WERI-Rb-1 (cell line): ENCODE results near the gene SLC35B1.
A peak's percentile ranks its signal among the peaks of the same experiment; 100 is the strongest.

Source experiments
- DNase-seq: peaks from one replicate; pipeline ENCODE4 v3.0.0-alpha.2; 2020
- H3K27ac ChIP-seq: fragments of 250-450 bp; sonication (Bioruptor Pico); 2 replicates; pipeline ENCODE4 v1.5.1; 2020; ENCODE audit warnings: mild to moderate bottlenecking, moderate library complexity
- H3K27me3 ChIP-seq: fragments of 250-450 bp; sonication (Bioruptor Pico); 2 replicates; pipeline ENCODE4 v1.5.1; 2021; ENCODE audit warnings: mild to moderate bottlenecking, low read depth, moderate library complexity; ENCODE audit not compliant: insufficient read depth, severe bottlenecking
- H3K36me3 ChIP-seq: fragments of 250-450 bp; sonication (Bioruptor Pico); 2 replicates; pipeline ENCODE4 v1.5.1; 2020; ENCODE audit warnings: mild to moderate bottlenecking, moderate library complexity
- H3K4me3 ChIP-seq: 2 replicates; pipeline ENCODE4 v1.5.1; 2011; ENCODE audit warnings: low read depth, mild to moderate bottlenecking, control low read depth, low read length
- H3K9me3 ChIP-seq: fragments of 250-450 bp; sonication (Bioruptor Pico); 2 replicates; pipeline ENCODE4 v1.5.1; 2021; ENCODE audit warnings: mild to moderate bottlenecking, moderate library complexity; ENCODE audit not compliant: severe bottlenecking
- TF ChIP-seq, protein P1 (sequence below): IDR thresholded peaks from 2 replicates; pipeline ENCODE4 v1.5.1; 2011; ENCODE audit warnings: low read depth, mild to moderate bottlenecking, control low read depth, inconsistent platforms, low read length

SLC35B1 gene, protein sequence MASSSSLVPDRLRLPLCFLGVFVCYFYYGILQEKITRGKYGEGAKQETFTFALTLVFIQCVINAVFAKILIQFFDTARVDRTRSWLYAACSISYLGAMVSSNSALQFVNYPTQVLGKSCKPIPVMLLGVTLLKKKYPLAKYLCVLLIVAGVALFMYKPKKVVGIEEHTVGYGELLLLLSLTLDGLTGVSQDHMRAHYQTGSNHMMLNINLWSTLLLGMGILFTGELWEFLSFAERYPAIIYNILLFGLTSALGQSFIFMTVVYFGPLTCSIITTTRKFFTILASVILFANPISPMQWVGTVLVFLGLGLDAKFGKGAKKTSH

DNA sequence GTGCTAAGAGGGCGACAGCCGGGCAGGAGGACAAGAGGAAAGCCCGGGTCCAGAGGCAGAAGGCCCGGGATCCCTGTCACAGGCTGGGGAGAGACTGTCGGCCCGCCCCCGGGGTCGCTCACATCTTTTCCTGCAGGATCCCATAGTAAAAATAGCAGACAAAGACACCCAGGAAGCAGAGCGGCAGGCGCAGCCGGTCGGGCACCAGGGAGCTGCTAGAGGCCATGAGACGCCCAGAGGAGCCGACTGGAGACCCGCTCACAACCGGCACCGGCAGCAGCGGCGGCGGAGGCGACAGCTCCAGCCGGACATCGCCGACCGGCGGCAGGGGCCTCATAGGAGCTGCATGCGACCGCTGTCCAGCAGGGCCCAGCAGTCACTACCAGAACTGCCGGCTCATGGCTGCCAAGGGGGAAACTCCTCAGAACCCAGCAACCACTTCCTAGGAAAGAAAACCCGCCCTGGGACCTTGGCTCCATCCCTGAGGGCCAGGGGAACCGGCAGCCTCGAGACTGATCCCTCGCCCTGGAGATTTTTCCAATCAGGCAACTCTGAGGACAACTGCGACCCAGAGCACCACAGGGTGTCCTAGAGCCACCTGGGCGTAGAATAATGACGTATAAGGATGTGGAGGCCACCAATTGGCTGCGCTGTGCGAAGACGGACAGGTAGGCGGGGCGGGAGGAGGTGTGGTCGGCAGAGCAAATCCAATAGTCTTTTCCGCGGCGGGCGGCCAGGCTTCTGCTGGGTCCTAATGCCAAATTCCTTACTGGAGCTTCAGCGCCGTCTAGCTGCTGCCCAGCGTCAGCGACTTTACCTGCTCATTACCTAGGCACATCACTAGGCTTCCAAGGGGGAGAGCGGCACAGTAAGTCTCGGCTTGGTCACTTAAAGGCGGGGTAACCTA, at the start of gene SLC35B1:
TSS of gene SLC35B1 (minus strand) at position 357 of the 907 bp plus-strand sequence. CDS start at position 226, 131 bp downstream.
- Histone ChIP-seq H3K4me3 (peak within 1 kb of the TSS; percentile 70), H3K36me3 (peaks cover 46% of the 10 kb centered on the region), H3K9me3 (no peaks in the 10 kb centered on the region), H3K27me3 (no peaks in the 10 kb centered on the region), H3K27ac (peak within 1 kb of the TSS; percentile 98)
- TF ChIP-seq, protein P1, sequence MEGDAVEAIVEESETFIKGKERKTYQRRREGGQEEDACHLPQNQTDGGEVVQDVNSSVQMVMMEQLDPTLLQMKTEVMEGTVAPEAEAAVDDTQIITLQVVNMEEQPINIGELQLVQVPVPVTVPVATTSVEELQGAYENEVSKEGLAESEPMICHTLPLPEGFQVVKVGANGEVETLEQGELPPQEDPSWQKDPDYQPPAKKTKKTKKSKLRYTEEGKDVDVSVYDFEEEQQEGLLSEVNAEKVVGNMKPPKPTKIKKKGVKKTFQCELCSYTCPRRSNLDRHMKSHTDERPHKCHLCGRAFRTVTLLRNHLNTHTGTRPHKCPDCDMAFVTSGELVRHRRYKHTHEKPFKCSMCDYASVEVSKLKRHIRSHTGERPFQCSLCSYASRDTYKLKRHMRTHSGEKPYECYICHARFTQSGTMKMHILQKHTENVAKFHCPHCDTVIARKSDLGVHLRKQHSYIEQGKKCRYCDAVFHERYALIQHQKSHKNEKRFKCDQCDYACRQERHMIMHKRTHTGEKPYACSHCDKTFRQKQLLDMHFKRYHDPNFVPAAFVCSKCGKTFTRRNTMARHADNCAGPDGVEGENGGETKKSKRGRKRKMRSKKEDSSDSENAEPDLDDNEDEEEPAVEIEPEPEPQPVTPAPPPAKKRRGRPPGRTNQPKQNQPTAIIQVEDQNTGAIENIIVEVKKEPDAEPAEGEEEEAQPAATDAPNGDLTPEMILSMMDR, result peak; percentile 98
- peak; percentile 100 for DNase-seq

DNA sequence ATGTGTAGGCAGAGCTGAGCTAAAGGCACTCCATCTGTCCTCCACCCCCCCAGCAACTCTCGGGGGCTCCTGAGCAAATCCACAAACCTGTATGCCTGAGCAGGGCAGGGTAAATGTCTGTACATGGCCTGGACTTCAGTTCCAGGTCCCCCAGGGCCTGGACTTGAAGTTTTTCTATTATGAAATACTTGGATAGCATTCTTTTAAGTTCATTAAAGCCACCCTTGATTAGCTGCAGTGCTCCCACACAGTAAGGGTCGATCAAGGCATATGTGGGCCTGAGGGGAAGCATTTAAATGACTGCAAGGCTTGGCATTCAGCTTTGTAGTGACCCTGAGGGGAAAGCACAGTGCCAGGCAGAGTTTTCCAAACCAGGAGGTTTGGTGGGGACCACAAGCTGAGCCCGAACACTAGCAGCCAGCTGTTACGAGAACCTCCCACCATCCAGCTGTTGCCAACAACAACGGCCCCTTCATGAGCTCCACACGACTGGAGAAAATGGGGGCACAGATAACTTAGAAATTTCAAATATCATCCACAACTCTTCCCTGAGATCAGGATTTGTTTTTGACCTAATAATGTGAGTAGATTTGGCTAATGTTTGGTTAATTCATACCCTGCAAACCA, 49.5 kb upstream of the SLC35B1 start:
- no peak for DNase-seq
- no peaks in the 10 kb centered on the region for H3K27me3 ChIP-seq
- peaks cover 22% of the 10 kb centered on the region for H3K36me3 ChIP-seq
- TF ChIP-seq, protein P1, result no peak
- H3K27ac ChIP-seq, result no peak overlapping the region
- no peak overlapping the region for H3K4me3 ChIP-seq
- no peaks in the 10 kb centered on the region for H3K9me3 ChIP-seq

DNA sequence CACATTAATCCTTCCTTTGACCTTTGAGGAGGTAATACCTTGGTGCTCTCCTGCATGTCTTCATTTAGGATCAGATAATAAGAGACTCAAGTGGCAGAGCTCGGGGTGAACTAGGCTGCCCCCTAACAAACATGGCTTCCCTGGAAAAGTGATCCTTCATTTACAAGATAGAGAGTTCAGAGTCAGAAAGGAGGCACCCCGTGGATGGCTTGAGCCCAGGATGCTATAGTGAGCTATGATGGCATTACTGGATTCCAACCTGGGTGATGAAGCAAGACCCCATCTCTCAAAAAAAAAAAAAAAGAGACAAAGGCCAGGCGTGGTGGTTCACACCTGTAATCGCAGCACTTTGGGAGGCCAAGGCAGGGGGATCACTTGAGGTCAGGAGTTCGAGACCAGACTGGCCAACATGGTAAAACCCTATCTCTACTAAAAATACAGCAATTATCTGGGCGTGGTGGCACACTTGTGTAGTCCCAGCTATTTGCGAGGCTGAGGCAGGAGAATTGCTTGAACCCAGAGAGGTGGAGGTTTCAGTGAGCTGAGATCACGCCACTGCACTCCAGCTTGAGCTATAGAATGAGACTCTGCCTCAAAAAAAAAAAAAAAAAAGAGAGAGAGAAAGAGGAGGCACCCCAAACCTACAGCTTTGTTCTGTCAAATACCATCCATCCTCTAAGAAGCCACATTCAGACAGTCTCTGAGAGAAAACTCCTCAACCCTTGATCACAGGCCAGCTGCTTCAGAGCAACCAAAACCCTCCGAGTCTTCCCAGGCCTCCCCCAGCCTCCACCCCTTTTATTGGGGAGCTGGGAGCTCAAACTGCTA, 48.8 kb upstream of the SLC35B1 start:
- Histone ChIP-seq H3K9me3 (no peaks in the 10 kb centered on the region), H3K27me3 (no peaks in the 10 kb centered on the region), H3K27ac (no peak overlapping the region), H3K36me3 (peaks cover 23% of the 10 kb centered on the region), H3K4me3 (no peak overlapping the region)
- no peak for DNase-seq
- TF ChIP-seq, protein P1, result no peak

DNA sequence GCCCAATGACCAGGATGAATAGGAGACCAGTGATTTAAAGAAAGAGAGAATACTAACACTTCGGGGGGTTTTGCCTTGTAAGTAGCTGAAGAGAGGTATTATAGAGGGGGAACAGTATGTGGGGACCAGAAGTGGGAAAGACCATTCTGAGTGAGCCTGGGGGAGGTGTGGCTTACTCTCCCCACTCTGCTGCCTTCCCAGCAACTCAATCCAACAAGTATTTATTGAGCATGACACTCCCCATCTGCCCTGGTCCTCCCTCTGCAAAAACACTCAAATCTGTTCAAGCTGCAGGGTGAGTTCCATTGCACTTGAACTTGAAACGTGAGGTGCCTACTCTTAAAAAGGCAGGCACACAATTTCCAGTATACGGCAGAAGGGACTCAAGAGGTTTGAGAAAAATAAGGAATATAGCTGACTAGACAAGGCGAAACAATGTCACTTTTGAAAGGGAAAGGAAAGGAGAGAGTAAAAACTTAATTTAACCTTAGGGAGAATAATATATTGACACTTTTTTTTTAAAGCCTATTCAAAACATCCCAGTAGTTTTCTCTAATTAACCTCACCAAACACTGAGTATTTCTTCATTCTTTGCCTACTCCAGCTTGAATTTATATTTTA, 48.0 kb upstream of the SLC35B1 start:
- TF ChIP-seq, protein P1, result no peak
- Histone ChIP-seq H3K9me3 (no peaks in the 10 kb centered on the region), H3K27ac (no peak overlapping the region), H3K4me3 (no peak overlapping the region), H3K27me3 (no peaks in the 10 kb centered on the region), H3K36me3 (peaks cover 23% of the 10 kb centered on the region)
- DNase-seq, result peak; percentile 55

DNA sequence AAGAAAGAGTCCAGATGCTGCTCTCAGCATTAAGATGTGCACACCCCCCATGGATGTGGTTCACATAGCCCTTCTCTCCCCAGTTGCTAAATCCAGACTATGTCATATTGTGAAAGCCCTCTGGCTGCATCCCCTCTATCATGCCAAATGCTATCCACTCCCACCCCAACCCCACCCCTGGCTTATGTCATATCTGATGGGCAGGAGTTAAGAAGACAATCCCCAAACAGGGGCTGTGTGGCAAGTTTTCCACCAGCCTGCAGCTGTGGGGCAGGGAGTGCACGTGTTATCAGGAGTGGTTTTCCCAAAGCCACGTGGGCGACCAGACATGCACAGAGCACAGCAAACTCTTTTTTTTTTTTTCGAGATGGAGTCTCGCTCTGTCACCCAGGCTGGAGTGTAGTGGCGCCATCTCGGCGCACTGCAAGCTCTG, 46.2 kb upstream of the SLC35B1 start:
- Histone ChIP-seq H3K9me3 (no peaks in the 10 kb centered on the region), H3K36me3 (peaks cover 23% of the 10 kb centered on the region), H3K4me3 (no peak overlapping the region), H3K27me3 (no peaks in the 10 kb centered on the region), H3K27ac (no peak overlapping the region)
- DNase-seq, result no peak
- TF ChIP-seq, protein P1, result no peak
